Measurements from ENCODE around the gene ADGRG3. TPM values are rescaled to one million over a fixed set of nuclear protein-coding genes. Genes with fewer than 3 reads are reported as not detected.

The ADGRG3 gene
- total and polyA plus RNA-seq, 9 of the 15 experiments (the other 6 are each of a cell fraction or from before 2014, with no cell fraction given): 0.09 to 0.52 (median 0.14) TPM; not detected in 3

GRCh38 chr16:57689762-57690558, 21.9 kb downstream of the ADGRG3 start (continued):
- TF ChIP-seq, protein P1, sequence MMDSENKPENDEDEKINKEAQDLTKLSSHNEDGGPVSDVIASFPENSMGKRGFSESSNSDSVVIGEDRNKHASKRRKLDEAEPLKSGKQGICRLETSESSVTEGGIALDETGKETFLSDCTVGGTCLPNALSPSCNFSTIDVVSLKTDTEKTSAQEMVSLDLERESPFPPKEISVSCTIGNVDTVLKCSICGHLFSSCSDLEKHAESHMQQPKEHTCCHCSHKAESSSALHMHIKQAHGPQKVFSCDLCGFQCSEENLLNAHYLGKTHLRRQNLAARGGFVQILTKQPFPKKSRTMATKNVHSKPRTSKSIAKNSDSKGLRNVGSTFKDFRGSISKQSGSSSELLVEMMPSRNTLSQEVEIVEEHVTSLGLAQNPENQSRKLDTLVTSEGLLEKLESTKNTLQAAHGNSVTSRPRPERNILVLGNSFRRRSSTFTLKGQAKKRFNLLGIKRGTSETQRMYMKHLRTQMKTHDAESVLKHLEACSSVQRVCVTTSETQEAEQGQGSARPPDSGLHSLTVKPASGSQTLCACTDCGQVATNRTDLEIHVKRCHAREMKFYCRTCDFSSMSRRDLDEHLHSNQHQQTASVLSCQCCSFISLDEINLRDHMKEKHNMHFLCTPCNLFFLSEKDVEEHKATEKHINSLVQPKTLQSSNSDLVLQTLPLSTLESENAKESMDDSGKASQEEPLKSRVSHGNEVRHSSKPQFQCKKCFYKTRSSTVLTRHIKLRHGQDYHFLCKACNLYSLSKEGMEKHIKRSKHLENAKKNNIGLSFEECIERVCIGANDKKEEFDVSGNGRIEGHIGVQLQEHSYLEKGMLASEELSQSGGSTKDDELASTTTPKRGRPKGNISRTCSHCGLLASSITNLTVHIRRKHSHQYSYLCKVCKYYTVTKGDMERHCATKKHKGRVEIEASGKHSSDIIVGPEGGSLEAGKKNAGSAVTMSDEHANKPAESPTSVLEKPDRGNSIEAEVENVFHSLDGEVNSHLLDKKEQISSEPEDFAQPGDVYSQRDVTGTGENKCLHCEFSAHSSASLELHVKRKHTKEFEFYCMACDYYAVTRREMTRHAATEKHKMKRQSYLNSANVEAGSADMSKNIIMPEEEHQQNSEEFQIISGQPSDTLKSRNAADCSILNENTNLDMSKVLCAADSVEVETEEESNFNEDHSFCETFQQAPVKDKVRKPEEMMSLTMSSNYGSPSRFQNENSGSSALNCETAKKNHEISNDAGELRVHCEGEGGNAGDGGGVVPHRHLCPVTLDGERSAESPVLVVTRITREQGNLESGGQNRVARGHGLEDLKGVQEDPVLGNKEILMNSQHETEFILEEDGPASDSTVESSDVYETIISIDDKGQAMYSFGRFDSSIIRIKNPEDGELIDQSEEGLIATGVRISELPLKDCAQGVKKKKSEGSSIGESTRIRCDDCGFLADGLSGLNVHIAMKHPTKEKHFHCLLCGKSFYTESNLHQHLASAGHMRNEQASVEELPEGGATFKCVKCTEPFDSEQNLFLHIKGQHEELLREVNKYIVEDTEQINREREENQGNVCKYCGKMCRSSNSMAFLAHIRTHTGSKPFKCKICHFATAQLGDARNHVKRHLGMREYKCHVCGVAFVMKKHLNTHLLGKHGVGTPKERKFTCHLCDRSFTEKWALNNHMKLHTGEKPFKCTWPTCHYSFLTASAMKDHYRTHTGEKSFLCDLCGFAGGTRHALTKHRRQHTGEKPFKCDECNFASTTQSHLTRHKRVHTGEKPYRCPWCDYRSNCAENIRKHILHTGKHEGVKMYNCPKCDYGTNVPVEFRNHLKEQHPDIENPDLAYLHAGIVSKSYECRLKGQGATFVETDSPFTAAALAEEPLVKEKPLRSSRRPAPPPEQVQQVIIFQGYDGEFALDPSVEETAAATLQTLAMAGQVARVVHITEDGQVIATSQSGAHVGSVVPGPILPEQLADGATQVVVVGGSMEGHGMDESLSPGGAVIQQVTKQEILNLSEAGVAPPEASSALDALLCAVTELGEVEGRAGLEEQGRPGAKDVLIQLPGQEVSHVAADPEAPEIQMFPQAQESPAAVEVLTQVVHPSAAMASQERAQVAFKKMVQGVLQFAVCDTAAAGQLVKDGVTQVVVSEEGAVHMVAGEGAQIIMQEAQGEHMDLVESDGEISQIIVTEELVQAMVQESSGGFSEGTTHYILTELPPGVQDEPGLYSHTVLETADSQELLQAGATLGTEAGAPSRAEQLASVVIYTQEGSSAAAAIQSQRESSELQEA (IDR thresholded peaks at IDR 0.05; ENCODE audit: low read depth): no peak
- TF ChIP-seq GABPB1 (CRISPR knock-in tag; IDR thresholded peaks at IDR 0.05) (peak; percentile 77), SMARCE1 (IDR thresholded peaks at IDR 0.05) (peak; percentile 99), SREBF1 (IDR thresholded peaks at IDR 0.05; ENCODE audit: borderline replicate concordance, low read depth, low read length) (no peak), ZNF785 (CRISPR knock-in tag; IDR thresholded peaks at IDR 0.05) (no peak), ATF7 (IDR thresholded peaks at IDR 0.05) (peak; percentile 98), PATZ1 (CRISPR knock-in tag; IDR thresholded peaks at IDR 0.05; ENCODE audit: borderline replicate concordance) (no peak), PTTG1 (tag; IDR thresholded peaks at IDR 0.05; ENCODE audit: low read depth) (no peak), CREB3 (tag; conservative IDR thresholded peaks at IDR 0.05; ENCODE audit: low read depth) (peak; percentile 59), ZFP91 (CRISPR knock-in tag; IDR thresholded peaks at IDR 0.05) (no peak)
